Inferior parietal cortex (tissue), 1 donor: Measurements from ENCODE around the gene UTP14A.
"Not testable (repeated sequence)": the region's sequence is repeated elsewhere in the genome, so short reads cannot be mapped to it uniquely, and the experiment has no call there.

ENCODE experiments used
- DNase-seq: peaks from one replicate; pipeline ENCODE4 v3.0.0-alpha.2; 2016; ENCODE audit errors: extremely low spot score

UTP14A gene

GRCh38 chrX:129905787-129906580, at the start of gene UTP14A:
UTP14A (plus strand) TSS chrX:129906164; CDS start chrX:129906211, 47 bp downstream.
- DNase-seq, result peak; percentile 92

- not testable (repeated sequence) for DNase-seq
Observed at GRCh38 chrX:129859134-129859533, 46.8 kb upstream of the UTP14A start.

- not testable (repeated sequence) for DNase-seq
Observed at GRCh38 chrX:129866321-129866720, 39.6 kb upstream of the UTP14A start.

- DNase-seq, result no peak
Observed at GRCh38 chrX:129872524-129872923, 33.4 kb upstream of the UTP14A start.

GRCh38 chrX:129875669-129876068, 30.3 kb upstream of the UTP14A start:
- DNase-seq, result no peak

GRCh38 chrX:129876771-129877305, 29.1 kb upstream of the UTP14A start:
- no peak for DNase-seq

GRCh38 chrX:129877401-129877800, 28.6 kb upstream of the UTP14A start:
- DNase-seq, result no peak

GRCh38 chrX:129900054-129900453, 5.9 kb upstream of the UTP14A start:
- DNase-seq, result no peak

- DNase-seq, result no peak
Observed at GRCh38 chrX:129908636-129909035, 2.7 kb downstream of the UTP14A start.

- peak; percentile 82 for DNase-seq
Observed at GRCh38 chrX:129925305-129926092, 19.5 kb downstream of the UTP14A start.

GRCh38 chrX:129930941-129931410, 25.0 kb downstream of the UTP14A start:
- DNase-seq, result no peak

- DNase-seq, result peak; percentile 75
Observed at GRCh38 chrX:129931411-129932015, 25.5 kb downstream of the UTP14A start.

GRCh38 chrX:129932016-129932820, 26.3 kb downstream of the UTP14A start:
- DNase-seq, result peak; percentile 33

- DNase-seq, result no peak
Observed at GRCh38 chrX:129932821-129933321, 26.9 kb downstream of the UTP14A start.

- no peak for DNase-seq
Observed at GRCh38 chrX:129933700-129934099, 27.7 kb downstream of the UTP14A start.

- DNase-seq, result no peak
Observed at GRCh38 chrX:129934461-129934860, 28.5 kb downstream of the UTP14A start.

GRCh38 chrX:129934952-129935351, 29.0 kb downstream of the UTP14A start:
- DNase-seq, result no peak

- DNase-seq, result no peak
Observed at GRCh38 chrX:129938081-129938480, 32.1 kb downstream of the UTP14A start.

- DNase-seq, result no peak
Observed at GRCh38 chrX:129939986-129940385, 34.0 kb downstream of the UTP14A start.

GRCh38 chrX:129940721-129941120, 34.8 kb downstream of the UTP14A start:
- DNase-seq, result no peak

- no peak for DNase-seq
Observed at GRCh38 chrX:129945131-129945530, 39.2 kb downstream of the UTP14A start.
